ENCODE results near the gene RTP4.
"Not testable (repeated sequence)": the region's sequence is repeated elsewhere in the genome, so short reads cannot be mapped to it uniquely, and the experiment has no call there.

The RTP4 gene

GRCh38 chr3:187375581-187375980, 7.4 kb downstream of the RTP4 start:
- no peak for DNase-seq

- no peak for DNase-seq
These were observed 9.7 kb downstream of the RTP4 start for GRCh38 chr3:187377842-187378241.

GRCh38 chr3:187382609-187383151, 14.5 kb downstream of the RTP4 start:
- DNase-seq = no peak

GRCh38 chr3:187383246-187383645, 15.1 kb downstream of the RTP4 start:
- no peak for DNase-seq

- DNase-seq = no peak
These were observed 17.1 kb downstream of the RTP4 start for GRCh38 chr3:187385296-187385695.

GRCh38 chr3:187396661-187397060, 28.5 kb downstream of the RTP4 start:
- no peak for DNase-seq

GRCh38 chr3:187398955-187399354, 30.8 kb downstream of the RTP4 start:
- no peak for DNase-seq

- no peak for DNase-seq
These were observed 32.6 kb downstream of the RTP4 start for GRCh38 chr3:187400756-187401155.

- no peak for DNase-seq
These were observed 33.7 kb downstream of the RTP4 start for GRCh38 chr3:187401856-187402255.

GRCh38 chr3:187403768-187404288, 35.6 kb downstream of the RTP4 start:
- no peak for DNase-seq

- no peak for DNase-seq
These were observed 38.7 kb downstream of the RTP4 start for GRCh38 chr3:187406927-187407326.

- DNase-seq = not testable (repeated sequence)
These were observed 44.0 kb downstream of the RTP4 start for GRCh38 chr3:187411991-187412781.
